Loucy (cell line): ENCODE data around the gene PLEK2.

Experiments used
- H2AFZ ChIP-seq: fragments of 200-600 bp; sonication (generic); 2 replicates; pipeline ENCODE4 v1.6.0; 2016; ENCODE audit warnings: antibody characterized with exemption, mild to moderate bottlenecking, low read length, moderate library complexity
- H3F3A ChIP-seq: fragments of 200-600 bp; 2 replicates; pipeline ENCODE4 v1.6.0; 2016; ENCODE audit warnings: antibody characterized with exemption, low read depth, mild to moderate bottlenecking
- H3K27me3 ChIP-seq: fragments of 200-600 bp; sonication (generic); 2 replicates; pipeline ENCODE4 v1.6.1; 2014; ENCODE audit warnings: low read length, mild to moderate bottlenecking; ENCODE audit not compliant: insufficient read depth, poor library complexity, severe bottlenecking
- H3K36me3 ChIP-seq: fragments of 200-600 bp; sonication (generic); 2 replicates; pipeline ENCODE4 v1.6.1; 2016; ENCODE audit warnings: low read length; ENCODE audit not compliant: insufficient read depth
- H3K4me1 ChIP-seq: fragments of 200-600 bp; sonication (generic); 2 replicates; pipeline ENCODE4 v1.5.1; 2014; ENCODE audit warnings: low read length, mild to moderate bottlenecking; ENCODE audit not compliant: insufficient read depth, poor library complexity, severe bottlenecking
- H3K4me2 ChIP-seq: fragments of 200-600 bp; sonication (generic); 2 replicates; pipeline ENCODE4 v1.6.0; 2014; ENCODE audit warnings: antibody characterized with exemption, low read length, low read depth, mild to moderate bottlenecking; ENCODE audit not compliant: poor library complexity, severe bottlenecking
- H3K4me3 ChIP-seq: fragments of 200-600 bp; sonication (generic); 2 replicates; pipeline ENCODE4 v1.5.1; 2014; ENCODE audit warnings: low read length, mild to moderate bottlenecking, mixed read lengths; ENCODE audit not compliant: poor library complexity, severe bottlenecking
- H3K79me2 ChIP-seq: fragments of 200-600 bp; sonication (generic); 2 replicates; pipeline ENCODE4 v1.6.1; 2014; ENCODE audit warnings: low read length; ENCODE audit not compliant: insufficient read depth
- H3K9ac ChIP-seq: fragments of 200-600 bp; sonication (generic); 2 replicates; pipeline ENCODE4 v1.6.0; 2014; ENCODE audit warnings: mild to moderate bottlenecking, low read depth, low read length, moderate library complexity; ENCODE audit not compliant: poor library complexity, severe bottlenecking
- H3K9me2 ChIP-seq: fragments of 200-600 bp; sonication (generic); replicated peaks from 2 replicates; pipeline ENCODE4 v1.6.1; 2016; ENCODE audit warnings: low read depth, low read length, mixed read lengths
- H3K9me3 ChIP-seq: fragments of 200-600 bp; sonication (generic); 2 replicates; pipeline ENCODE4 v1.6.1; 2014; ENCODE audit warnings: mild to moderate bottlenecking, antibody characterized with exemption, low read length, low read depth; ENCODE audit not compliant: insufficient read depth
- H4K20me1 ChIP-seq: fragments of 200-600 bp; sonication (generic); 2 replicates; pipeline ENCODE4 v1.6.0; 2014; ENCODE audit warnings: antibody characterized with exemption, low read length, mild to moderate bottlenecking; ENCODE audit not compliant: insufficient read depth, poor library complexity, severe bottlenecking
- EZH2phosphoT487 ChIP-seq: fragments of 200-600 bp; IDR thresholded peaks from 2 replicates; pipeline ENCODE4 v1.6.1; 2018; ENCODE audit warnings: antibody characterized with exemption, mild to moderate bottlenecking, moderate library complexity, borderline replicate concordance
- TF ChIP-seq, protein P1 (sequence below): fragments of 200-600 bp; sonication (generic); conservative IDR thresholded peaks from 2 replicates; pipeline ENCODE4 v1.5.1; 2014; ENCODE audit warnings: mild to moderate bottlenecking, antibody characterized with exemption, low read length

The PLEK2 gene

DNA sequence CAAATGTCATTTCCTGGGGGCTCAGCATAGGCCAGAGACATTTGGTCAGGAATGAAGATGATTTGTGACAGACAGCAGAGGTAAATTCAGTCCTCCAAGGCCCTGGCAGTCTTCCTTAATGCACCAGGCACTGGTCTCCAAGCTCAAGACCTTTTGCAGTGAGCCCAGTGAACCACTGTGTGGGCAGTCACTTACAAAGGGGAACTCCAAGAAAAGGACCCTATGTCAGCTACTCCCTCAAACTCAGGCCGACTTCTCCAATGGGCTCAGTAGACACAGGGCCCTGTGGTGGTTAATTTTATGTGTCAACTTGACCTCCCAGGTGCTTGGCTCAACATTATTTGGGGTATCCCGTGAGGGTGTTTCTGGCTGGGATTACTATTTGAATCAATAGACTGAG is 29.3 kb upstream of the PLEK2 start:
- Histone ChIP-seq H3K9ac (no peak overlapping the region), H3K4me2 (no peak overlapping the region), H3K79me2 (no peaks in the 10 kb centered on the region), H3F3A (no peaks in the 10 kb centered on the region), H3K27me3 (no peaks in the 10 kb centered on the region), H4K20me1 (no peaks in the 10 kb centered on the region), H2AFZ (no peak overlapping the region), H3K9me3 (no peaks in the 10 kb centered on the region), H3K9me2 (no peaks in the 10 kb centered on the region), H3K4me1 (no peaks in the 10 kb centered on the region), H3K36me3 (no peaks in the 10 kb centered on the region), H3K4me3 (no peak overlapping the region)
- TF ChIP-seq, protein P1, sequence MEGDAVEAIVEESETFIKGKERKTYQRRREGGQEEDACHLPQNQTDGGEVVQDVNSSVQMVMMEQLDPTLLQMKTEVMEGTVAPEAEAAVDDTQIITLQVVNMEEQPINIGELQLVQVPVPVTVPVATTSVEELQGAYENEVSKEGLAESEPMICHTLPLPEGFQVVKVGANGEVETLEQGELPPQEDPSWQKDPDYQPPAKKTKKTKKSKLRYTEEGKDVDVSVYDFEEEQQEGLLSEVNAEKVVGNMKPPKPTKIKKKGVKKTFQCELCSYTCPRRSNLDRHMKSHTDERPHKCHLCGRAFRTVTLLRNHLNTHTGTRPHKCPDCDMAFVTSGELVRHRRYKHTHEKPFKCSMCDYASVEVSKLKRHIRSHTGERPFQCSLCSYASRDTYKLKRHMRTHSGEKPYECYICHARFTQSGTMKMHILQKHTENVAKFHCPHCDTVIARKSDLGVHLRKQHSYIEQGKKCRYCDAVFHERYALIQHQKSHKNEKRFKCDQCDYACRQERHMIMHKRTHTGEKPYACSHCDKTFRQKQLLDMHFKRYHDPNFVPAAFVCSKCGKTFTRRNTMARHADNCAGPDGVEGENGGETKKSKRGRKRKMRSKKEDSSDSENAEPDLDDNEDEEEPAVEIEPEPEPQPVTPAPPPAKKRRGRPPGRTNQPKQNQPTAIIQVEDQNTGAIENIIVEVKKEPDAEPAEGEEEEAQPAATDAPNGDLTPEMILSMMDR: no peak
- TF ChIP-seq EZH2phosphoT487: no peak

DNA sequence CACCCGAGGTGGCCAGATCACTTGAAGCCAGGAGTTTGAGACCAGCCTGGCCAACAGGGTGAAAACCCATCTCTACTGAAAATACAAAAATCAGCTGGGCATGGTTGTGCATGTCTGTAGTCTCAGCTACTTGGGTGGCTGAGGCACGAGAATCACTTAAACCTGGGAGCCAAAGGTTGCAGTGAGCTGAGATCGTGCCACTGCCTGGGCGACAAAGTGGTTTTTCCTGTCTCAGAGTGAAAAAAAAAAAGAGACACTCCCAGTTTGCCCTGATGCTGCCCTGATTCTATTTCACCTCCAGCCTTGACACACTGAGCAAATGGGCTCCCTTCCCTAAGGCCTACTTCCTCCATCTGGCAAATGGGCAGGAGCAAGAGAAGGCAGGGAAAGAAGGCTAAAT is 28.5 kb upstream of the PLEK2 start:
- Histone ChIP-seq H3K4me1 (no peaks in the 10 kb centered on the region), H2AFZ (no peak overlapping the region), H3F3A (no peaks in the 10 kb centered on the region), H3K27me3 (no peaks in the 10 kb centered on the region), H3K9me3 (no peaks in the 10 kb centered on the region), H3K79me2 (no peaks in the 10 kb centered on the region), H3K4me3 (no peak overlapping the region), H3K9ac (no peak overlapping the region), H3K4me2 (no peak overlapping the region), H4K20me1 (no peaks in the 10 kb centered on the region), H3K9me2 (no peaks in the 10 kb centered on the region), H3K36me3 (no peaks in the 10 kb centered on the region)
- TF ChIP-seq, protein P1: no peak
- TF ChIP-seq EZH2phosphoT487: no peak

DNA sequence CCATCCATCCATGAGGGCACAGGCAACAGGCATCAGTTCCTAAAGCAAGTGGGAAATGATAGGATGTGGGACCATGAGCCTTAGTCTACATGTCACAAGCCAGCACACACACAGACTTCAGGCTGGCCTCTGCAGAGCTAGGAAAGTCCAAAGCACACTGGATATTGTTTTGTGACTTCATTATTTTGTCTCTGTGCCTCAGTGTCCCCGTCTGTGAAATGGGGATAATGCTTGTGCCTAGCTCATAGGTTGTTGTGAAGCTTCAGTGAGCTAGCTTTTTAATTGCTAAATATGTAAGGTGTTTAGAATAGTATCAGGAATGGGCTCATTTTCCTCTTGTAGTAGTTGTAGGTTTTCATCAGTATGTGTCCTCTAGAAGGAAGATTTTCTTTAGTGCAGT is 27.0 kb upstream of the PLEK2 start:
- no peak overlapping the region for H3K4me2 ChIP-seq
- H3K36me3 ChIP-seq: no peaks in the 10 kb centered on the region

More for the DNA sequence above, 27.0 kb upstream of the PLEK2 start:
- no peaks in the 10 kb centered on the region for H4K20me1 ChIP-seq
- no peaks in the 10 kb centered on the region for H3K9me2 ChIP-seq
- TF ChIP-seq, protein P1: no peak
- no peak for TF ChIP-seq EZH2phosphoT487
- no peaks in the 10 kb centered on the region for H3K79me2 ChIP-seq
- H3F3A ChIP-seq: no peaks in the 10 kb centered on the region
- no peak overlapping the region for H3K4me3 ChIP-seq
- H3K4me1 ChIP-seq: no peaks in the 10 kb centered on the region
- H3K9ac ChIP-seq: no peak overlapping the region
- no peaks in the 10 kb centered on the region for H3K9me3 ChIP-seq
- no peak overlapping the region for H2AFZ ChIP-seq
- no peaks in the 10 kb centered on the region for H3K27me3 ChIP-seq
